ENCODE data around the gene ZNF175. TPM values are rescaled to one million over a fixed set of nuclear protein-coding genes. Genes with fewer than 3 reads are reported as not detected.

ZNF175 gene
- total and polyA plus RNA-seq, 9 of the 15 experiments (the other 6 are each of a cell fraction or from before 2014, with no cell fraction given), result 3.7 to 37.9 (median 14.0) TPM

GRCh38 chr19:51593969-51594773 lies 23.1 kb downstream of the ZNF175 start (continued):
- no peak for TF ChIP-seq CHD7 (IDR thresholded peaks at IDR 0.05; ENCODE audit: low read depth, low read length)
- TF ChIP-seq XRCC5 (IDR thresholded peaks at IDR 0.05; ENCODE audit: low read depth, low read length), result peak; percentile 61; the same call in 1 of the 2 replicates
- TF ChIP-seq ZBTB2 (IDR thresholded peaks at IDR 0.05), result peak; percentile 98
- TF ChIP-seq ZBTB7A (IDR thresholded peaks at IDR 0.05; ENCODE audit: borderline replicate concordance, control insufficient read depth, low read depth, low read length), result no peak
- no peak for TF ChIP-seq ZNF444 (CRISPR knock-in tag; IDR thresholded peaks at IDR 0.05)
- TF ChIP-seq PHF8 (IDR thresholded peaks at IDR 0.05; ENCODE audit: borderline replicate concordance, low read length), result peak; percentile 41; the same call in 1 of the 2 replicates

All from K562 (cell line).